Colon (tissue), 2 donors: ENCODE measurements around the gene METTL14.

Experiments used
- FAIRE-seq: peaks from 2 replicates; lab custom pipeline; 2012; peaks lifted over from hg19 to GRCh38; lab: Jason Lieb, UNC
- donor health status: control.
- donor health status: control.

The METTL14 gene

DNA sequence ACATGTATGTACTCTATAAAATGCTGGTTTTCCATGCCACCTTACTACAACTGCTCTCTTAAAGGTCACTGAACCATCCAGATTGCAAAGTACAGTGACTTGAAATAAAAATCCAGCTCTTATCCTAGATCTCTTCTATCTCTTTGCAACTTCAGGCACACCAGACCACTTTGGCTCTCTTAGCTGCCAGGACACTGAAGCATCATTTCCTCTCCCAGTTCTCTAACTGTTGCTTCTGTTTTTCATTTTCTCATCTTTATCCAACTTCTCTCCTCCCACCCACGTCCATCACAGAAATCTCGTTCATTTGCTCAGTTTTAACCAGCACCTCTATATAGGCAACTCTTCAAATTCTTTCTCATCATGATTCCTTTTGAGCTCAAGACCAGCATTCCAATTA is 74.3 kb downstream of the METTL14 start:
- FAIRE-seq, result no peak

GRCh38 chr4:118760092-118760491 is 74.9 kb downstream of the METTL14 start:
- FAIRE-seq, result no peak

GRCh38 chr4:118760493-118760892 is 75.3 kb downstream of the METTL14 start:
- FAIRE-seq, result no peak

DNA sequence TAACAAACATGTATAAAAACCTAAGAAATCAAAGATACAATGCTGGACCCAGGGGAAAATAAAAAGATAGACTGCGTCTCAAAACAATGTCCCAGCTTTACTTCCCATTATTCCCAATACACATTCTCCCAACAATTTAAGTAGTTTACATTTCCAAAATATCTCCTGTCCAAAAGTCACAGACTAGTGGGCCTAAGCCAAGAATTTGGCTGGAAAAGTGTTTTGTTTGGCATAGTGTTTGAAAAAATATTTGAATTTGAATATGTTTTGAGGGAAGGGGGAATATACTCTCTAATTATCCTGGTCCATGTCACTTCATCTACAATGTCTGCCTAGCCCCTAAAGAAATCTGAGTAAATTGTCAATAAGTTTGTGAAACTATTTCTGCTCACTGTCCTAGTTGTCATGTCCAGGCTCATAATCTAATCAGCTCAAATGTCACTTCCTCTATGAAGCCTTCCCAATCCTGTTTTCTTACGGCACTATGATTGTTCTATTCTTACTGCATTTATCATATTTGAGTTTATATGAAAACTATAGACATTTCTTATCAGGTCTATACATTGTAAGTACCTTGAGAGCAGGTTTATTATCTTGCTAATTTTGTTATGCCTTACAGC is 76.3 kb downstream of the METTL14 start:
- FAIRE-seq, result no peak

GRCh38 chr4:118762155-118762554 is 77.0 kb downstream of the METTL14 start:
- FAIRE-seq, result no peak

GRCh38 chr4:118762730-118763477 is 77.7 kb downstream of the METTL14 start:
- FAIRE-seq, result no peak
